ENCODE data around the gene PIK3R5. TPM values are rescaled to one million over a fixed set of nuclear protein-coding genes. Genes with fewer than 3 reads are reported as not detected.

Gene PIK3R5
- total RNA-seq, 1 donor from 2014 or later: 44.0 TPM

GRCh38 chr17:8979715-8980114 lies 14.2 kb upstream of the PIK3R5 start:
- ATAC-seq (no peak), DNase-seq (no peak)
- Histone ChIP-seq H3K27ac (no peak overlapping the region), H3K27me3 (ENCODE audit: low read depth) (no peaks in the 10 kb centered on the region), H3K36me3 (no peaks in the 10 kb centered on the region), H3K4me3 (no peak overlapping the region), H3K9me3 (no peaks in the 10 kb centered on the region), H3K4me1 (no peaks in the 10 kb centered on the region)
- TF ChIP-seq CTCF (IDR thresholded peaks at IDR 0.05): no peak
- intact Hi-C loops (cut with DNase I): no loop called here

GRCh38 chr17:8976638-8977037 lies 11.1 kb upstream of the PIK3R5 start:
- H3K27ac ChIP-seq: no peak overlapping the region
- no peaks in the 10 kb centered on the region for H3K36me3 ChIP-seq
- no peak for TF ChIP-seq CTCF (IDR thresholded peaks at IDR 0.05)
- no peak for DNase-seq
- no peak overlapping the region for H3K4me3 ChIP-seq
- H3K9me3 ChIP-seq: no peaks in the 10 kb centered on the region
- no peak for ATAC-seq
- intact Hi-C loops (cut with DNase I): no loop called here
- no peaks in the 10 kb centered on the region for H3K27me3 ChIP-seq (ENCODE audit: low read depth)
- H3K4me1 ChIP-seq: no peaks in the 10 kb centered on the region

GRCh38 chr17:8975091-8975725 lies 9.7 kb upstream of the PIK3R5 start:
- intact Hi-C loops (cut with DNase I): no loop called here
- TF ChIP-seq CTCF (IDR thresholded peaks at IDR 0.05): no peak
- ATAC-seq: peak in 1 of 2 donors; percentile 42

GRCh38 chr17:8969901-8970300 lies 4.4 kb upstream of the PIK3R5 start:
- Histone ChIP-seq H3K4me1 (no peaks in the 10 kb centered on the region), H3K27me3 (ENCODE audit: low read depth) (peaks cover 23% of the 10 kb centered on the region), H3K4me3 (no peak overlapping the region), H3K27ac (no peak overlapping the region), H3K36me3 (no peaks in the 10 kb centered on the region), H3K9me3 (no peaks in the 10 kb centered on the region)
- no peak for ATAC-seq
- DNase-seq: no peak
- intact Hi-C loops (cut with DNase I): no loop called here
- no peak for TF ChIP-seq CTCF (IDR thresholded peaks at IDR 0.05)

More at GRCh38 chr17:8975091-8975725, 9.7 kb upstream of the PIK3R5 start:
- Histone ChIP-seq H3K27ac (no peak overlapping the region), H3K27me3 (ENCODE audit: low read depth) (no peaks in the 10 kb centered on the region), H3K4me1 (no peaks in the 10 kb centered on the region), H3K36me3 (no peaks in the 10 kb centered on the region), H3K9me3 (no peaks in the 10 kb centered on the region), H3K4me3 (no peak overlapping the region)
- no peak for DNase-seq

- H3K4me1 ChIP-seq: no peaks in the 10 kb centered on the region
- TF ChIP-seq CTCF (IDR thresholded peaks at IDR 0.05): no peak
- no peak for DNase-seq
- intact Hi-C loops (cut with DNase I): no loop called here
- no peaks in the 10 kb centered on the region for H3K36me3 ChIP-seq
- H3K27me3 ChIP-seq (ENCODE audit: low read depth): peaks cover 24% of the 10 kb centered on the region
- no peak overlapping the region for H3K27ac ChIP-seq
- no peak overlapping the region for H3K4me3 ChIP-seq
- no peak for ATAC-seq
- no peaks in the 10 kb centered on the region for H3K9me3 ChIP-seq
Measured at GRCh38 chr17:8968503-8968902, 3.0 kb upstream of the PIK3R5 start.
